ENCODE data around the gene ETS2.

GRCh38 chr21:38793926-38794713 is 11.6 kb upstream of the ETS2 start:
- TF ChIP-seq EZH2 (IDR thresholded peaks at IDR 0.05; ENCODE audit: low read length, unreplicated experiment) (no peak), CTCF (conservative IDR thresholded peaks at IDR 0.05; ENCODE audit: low read depth, low read length) (no peak)
